ENCODE data around the gene KCP.

Gene KCP

GRCh38 chr7:128883622-128884448 is 26.7 kb downstream of the KCP start:
- no peaks in the 10 kb centered on the region for H3K79me2 ChIP-seq (ENCODE audit: insufficient read depth, low read length)
- H3K36me3 ChIP-seq (ENCODE audit: insufficient read depth, low read length) = no peaks in the 10 kb centered on the region

GRCh38 chr7:128882134-128882533 is 28.4 kb downstream of the KCP start:
- H3K27me3 ChIP-seq (ENCODE audit: insufficient read depth, low read length, poor library complexity, severe bottlenecking) = no peaks in the 10 kb centered on the region
- H3K36me3 ChIP-seq (ENCODE audit: insufficient read depth, low read length) = no peaks in the 10 kb centered on the region
- peaks cover 3% of the 10 kb centered on the region for H3K4me1 ChIP-seq (ENCODE audit: insufficient read depth, low read length, poor library complexity, severe bottlenecking)
- H3K4me2 ChIP-seq (ENCODE audit: low read depth, low read length, poor library complexity, severe bottlenecking) = no peak overlapping the region
- no peak for TF ChIP-seq EZH2phosphoT487 (IDR thresholded peaks at IDR 0.05; ENCODE audit: borderline replicate concordance)
- TF ChIP-seq CTCF (conservative IDR thresholded peaks at IDR 0.05; ENCODE audit: low read length) = no peak
- H2AFZ ChIP-seq (ENCODE audit: low read length) = no peak overlapping the region
- no peaks in the 10 kb centered on the region for H4K20me1 ChIP-seq (ENCODE audit: insufficient read depth, low read length, poor library complexity, severe bottlenecking)
- H3K9me2 ChIP-seq (replicated peaks; ENCODE audit: low read depth, low read length) = no peaks in the 10 kb centered on the region
- no peak overlapping the region for H3K9ac ChIP-seq (ENCODE audit: low read depth, low read length, poor library complexity, severe bottlenecking)
- H3K79me2 ChIP-seq (ENCODE audit: insufficient read depth, low read length) = no peaks in the 10 kb centered on the region
- no peak overlapping the region for H3K4me3 ChIP-seq (ENCODE audit: low read length, poor library complexity, severe bottlenecking)
- no peaks in the 10 kb centered on the region for H3K9me3 ChIP-seq (ENCODE audit: insufficient read depth, low read depth, low read length)
- no peaks in the 10 kb centered on the region for H3F3A ChIP-seq (ENCODE audit: low read depth)

More at GRCh38 chr7:128883622-128884448, 26.7 kb downstream of the KCP start:
- Histone ChIP-seq H3K9ac (ENCODE audit: low read depth, low read length, poor library complexity, severe bottlenecking) (no peak overlapping the region), H3K4me3 (ENCODE audit: low read length, poor library complexity, severe bottlenecking) (no peak overlapping the region), H3F3A (ENCODE audit: low read depth) (no peaks in the 10 kb centered on the region), H3K4me1 (ENCODE audit: insufficient read depth, low read length, poor library complexity, severe bottlenecking) (no peaks in the 10 kb centered on the region), H2AFZ (ENCODE audit: low read length) (no peak overlapping the region), H4K20me1 (ENCODE audit: insufficient read depth, low read length, poor library complexity, severe bottlenecking) (no peaks in the 10 kb centered on the region), H3K27me3 (ENCODE audit: insufficient read depth, low read length, poor library complexity, severe bottlenecking) (no peaks in the 10 kb centered on the region), H3K9me3 (ENCODE audit: insufficient read depth, low read depth, low read length) (no peaks in the 10 kb centered on the region), H3K9me2 (replicated peaks; ENCODE audit: low read depth, low read length) (no peaks in the 10 kb centered on the region), H3K4me2 (ENCODE audit: low read depth, low read length, poor library complexity, severe bottlenecking) (no peak overlapping the region)
- TF ChIP-seq EZH2phosphoT487 (IDR thresholded peaks at IDR 0.05; ENCODE audit: borderline replicate concordance) (no peak), CTCF (conservative IDR thresholded peaks at IDR 0.05; ENCODE audit: low read length) (peak; percentile 88)

- Histone ChIP-seq H3K4me3 (ENCODE audit: low read length, poor library complexity, severe bottlenecking) (no peak overlapping the region), H3K9ac (ENCODE audit: low read depth, low read length, poor library complexity, severe bottlenecking) (no peak overlapping the region), H3K27me3 (ENCODE audit: insufficient read depth, low read length, poor library complexity, severe bottlenecking) (no peaks in the 10 kb centered on the region), H3K4me2 (ENCODE audit: low read depth, low read length, poor library complexity, severe bottlenecking) (no peak overlapping the region), H2AFZ (ENCODE audit: low read length) (no peak overlapping the region), H3K4me1 (ENCODE audit: insufficient read depth, low read length, poor library complexity, severe bottlenecking) (peaks cover 3% of the 10 kb centered on the region), H3F3A (ENCODE audit: low read depth) (no peaks in the 10 kb centered on the region), H3K36me3 (ENCODE audit: insufficient read depth, low read length) (no peaks in the 10 kb centered on the region), H3K79me2 (ENCODE audit: insufficient read depth, low read length) (no peaks in the 10 kb centered on the region), H4K20me1 (ENCODE audit: insufficient read depth, low read length, poor library complexity, severe bottlenecking) (no peaks in the 10 kb centered on the region), H3K9me3 (ENCODE audit: insufficient read depth, low read depth, low read length) (no peaks in the 10 kb centered on the region), H3K9me2 (replicated peaks; ENCODE audit: low read depth, low read length) (no peaks in the 10 kb centered on the region)
- no peak for TF ChIP-seq CTCF (conservative IDR thresholded peaks at IDR 0.05; ENCODE audit: low read length)
- TF ChIP-seq EZH2phosphoT487 (IDR thresholded peaks at IDR 0.05; ENCODE audit: borderline replicate concordance) = no peak
Observed at GRCh38 chr7:128881458-128882125, 28.9 kb downstream of the KCP start.
